H1 (cell line): ENCODE results near the gene LRRTM3. TPM values are rescaled to one million over a fixed set of nuclear protein-coding genes. Genes with fewer than 3 reads are reported as not detected.

ENCODE experiments used
- CTCF ChIA-PET: fragments of 300-600 bp; sonication (Branson Sonifier 250); formaldehyde crosslinking; loops from one replicate; lab custom pipeline; 2021; ENCODE audit not compliant: partially characterized antibody; lab: Charles Lee
- POLR2A ChIA-PET: fragments of 300-600 bp; sonication (Branson Sonifier 250); formaldehyde crosslinking; loops from one replicate; lab custom pipeline; 2021; ENCODE audit warnings: inconsistent platforms; ENCODE audit not compliant: partially characterized antibody; lab: Charles Lee
- DNase-seq, 2 experiments: peaks; one replicate each; pipeline versions ENCODE4 v3.0.0 to v3.0.0-alpha.2; 2010 to 2022; ENCODE audit warnings: low spot score in 2 of 2, low read depth in 1 of 2, mixed read lengths in 1 of 2
- FAIRE-seq: peaks from 2 replicates; lab custom pipeline; 2011; peaks lifted over from hg19 to GRCh38; lab: Jason Lieb, UNC
- H2AFZ ChIP-seq: 2 replicates; pipeline ENCODE4 v1.8.1; 2012; ENCODE audit warnings: low read length, inconsistent platforms
- H2AK5ac ChIP-seq: 2 replicates; pipeline ENCODE4 v1.6.1; 2013; ENCODE audit warnings: low read depth, low read length
- H2BK120ac ChIP-seq: replicated peaks from 2 replicates; pipeline ENCODE3; 2013; ENCODE audit warnings: low read depth, low read length, inconsistent platforms
- H2BK12ac ChIP-seq: 2 replicates; pipeline ENCODE4 v1.6.1; 2013; ENCODE audit warnings: low read depth, low read length
- H2BK15ac ChIP-seq: 2 replicates; pipeline ENCODE4 v1.6.1; 2013; ENCODE audit warnings: low read length
- H2BK20ac ChIP-seq: 2 replicates; pipeline ENCODE4 v1.6.1; 2013; ENCODE audit warnings: low read length
- H2BK5ac ChIP-seq: 2 replicates; pipeline ENCODE4 v1.6.1; 2013; ENCODE audit warnings: low read depth, low read length
- H3K14ac ChIP-seq: 2 replicates; pipeline ENCODE4 v1.6.1; 2013; ENCODE audit warnings: inconsistent platforms; ENCODE audit not compliant: insufficient read length
- H3K18ac ChIP-seq: 2 replicates; pipeline ENCODE4 v1.6.1; 2013; ENCODE audit warnings: low read length; ENCODE audit errors: extremely low read depth
- H3K23ac ChIP-seq: 2 replicates; pipeline ENCODE4 v1.6.1; 2013; ENCODE audit warnings: inconsistent platforms; ENCODE audit not compliant: insufficient read length
- H3K23me2 ChIP-seq: 2 replicates; pipeline ENCODE4 v1.6.1; 2013; ENCODE audit warnings: low read depth, low read length
- H3K27ac ChIP-seq: 2 replicates; pipeline ENCODE4 v1.6.1; 2011; ENCODE audit warnings: low read depth, low read length, inconsistent platforms
- H3K27me3 ChIP-seq, 4 experiments: replicated peaks in 1 of 4; 1 replicate in 1 of 4; 2 replicates in 3 of 4; pipeline versions ENCODE4 v1.6.1 to v1.8.1; 2011 to 2013; ENCODE audit warnings: low read length in 3 of 4, mild to moderate bottlenecking in 3 of 4, inconsistent platforms in 2 of 4, mixed read lengths in 2 of 4, moderate library complexity in 1 of 4; ENCODE audit not compliant: control insufficient read depth in 3 of 4, insufficient read depth in 3 of 4; ENCODE audit errors: extremely low read depth in 1 of 4
- H3K36me3 ChIP-seq, 4 experiments: 2 replicates each; pipeline versions ENCODE4 v1.6.1 to v1.8.1; 2011 to 2013; ENCODE audit warnings: mild to moderate bottlenecking in 4 of 4, low read length in 3 of 4, moderate library complexity in 2 of 4, control low read depth in 1 of 4, inconsistent platforms in 1 of 4; ENCODE audit not compliant: insufficient read depth in 4 of 4, control insufficient read depth in 2 of 4
- H3K4ac ChIP-seq: replicated peaks from 2 replicates; pipeline ENCODE3; 2013; ENCODE audit warnings: low read length, low read depth, mixed read lengths, inconsistent platforms; ENCODE audit not compliant: insufficient read length
- H3K4me1 ChIP-seq, 4 experiments: replicated peaks in 1 of 4; 1 replicate in 1 of 4; 2 replicates in 3 of 4; pipeline versions ENCODE4 v1.6.1 to v1.8.1; 2011 to 2013; ENCODE audit warnings: low read length in 3 of 4, inconsistent platforms in 2 of 4, mixed read lengths in 1 of 4; ENCODE audit not compliant: insufficient read depth in 4 of 4, control insufficient read depth in 3 of 4
- H3K4me2 ChIP-seq, 2 experiments: 2 replicates each; pipeline versions ENCODE4 v1.6.1 to v1.8.1; 2011 to 2013; ENCODE audit warnings: low read depth in 2 of 2, low read length in 2 of 2, control low read depth in 1 of 2, inconsistent platforms in 1 of 2, mild to moderate bottlenecking in 1 of 2; ENCODE audit not compliant: insufficient read depth in 1 of 2
- H3K4me3 ChIP-seq, 4 experiments: fragments of 200-600, 300-600 bp in 1 of 4; sonication (generic), shearing (Covaris generic), sonication (Bioruptor Twin) in 1 of 4; 2 replicates each; pipeline versions ENCODE4 v1.5.1 to v1.8.1; 2011 to 2016; ENCODE audit warnings: low read length in 4 of 4, low read depth in 3 of 4, control low read depth in 2 of 4, inconsistent platforms in 2 of 4, mild to moderate bottlenecking in 2 of 4, mixed read lengths in 1 of 4, moderate library complexity in 1 of 4; ENCODE audit not compliant: insufficient read depth in 2 of 4; ENCODE audit errors: extremely low read depth in 1 of 4
- H3K56ac ChIP-seq: replicated peaks from 2 replicates; pipeline ENCODE3; 2013; ENCODE audit warnings: low read depth, mild to moderate bottlenecking, mixed read lengths, low read length, inconsistent platforms; ENCODE audit not compliant: insufficient read length
- H3K79me1 ChIP-seq: 2 replicates; pipeline ENCODE4 v1.6.1; 2013; ENCODE audit warnings: low read depth, low read length, control low read depth
- H3K79me2 ChIP-seq, 2 experiments: 2 replicates each; pipeline versions ENCODE4 v1.6.1 to v1.8.1; 2012 to 2013; ENCODE audit warnings: low read length in 2 of 2, mild to moderate bottlenecking in 2 of 2, inconsistent platforms in 1 of 2; ENCODE audit not compliant: insufficient read depth in 2 of 2, control insufficient read depth in 1 of 2
- H3K9ac ChIP-seq, 4 experiments: replicated peaks in 1 of 4; 1 replicate in 1 of 4; 2 replicates in 3 of 4; pipeline versions ENCODE4 v1.6.1 to v1.8.1; 2011 to 2013; ENCODE audit warnings: low read depth in 3 of 4, low read length in 3 of 4, control low read depth in 2 of 4, mild to moderate bottlenecking in 2 of 4, moderate library complexity in 2 of 4, inconsistent platforms in 1 of 4; ENCODE audit errors: extremely low read depth in 1 of 4
- H3K9me3 ChIP-seq, 2 experiments: 2 replicates each; pipeline versions ENCODE4 v1.6.1 to v1.8.1; 2012 to 2013; ENCODE audit warnings: mild to moderate bottlenecking in 2 of 2, moderate library complexity in 2 of 2, control low read depth in 1 of 2, inconsistent platforms in 1 of 2, low read depth in 1 of 2, low read length in 1 of 2, mixed read lengths in 1 of 2; ENCODE audit not compliant: insufficient read depth in 2 of 2
- H4K20me1 ChIP-seq, 2 experiments: replicated peaks in 1 of 2; 2 replicates each; pipeline versions ENCODE3 to v1.8.1; 2011 to 2013; ENCODE audit warnings: inconsistent platforms in 2 of 2, low read length in 2 of 2, mild to moderate bottlenecking in 1 of 2; ENCODE audit not compliant: insufficient read depth in 2 of 2, control insufficient read depth in 1 of 2
- H4K5ac ChIP-seq: 2 replicates; pipeline ENCODE4 v1.6.1; 2013; ENCODE audit warnings: low read length, low read depth, mixed read lengths, inconsistent platforms; ENCODE audit not compliant: insufficient read length
- H4K8ac ChIP-seq: 2 replicates; pipeline ENCODE4 v1.8.0; 2013; ENCODE audit warnings: mild to moderate bottlenecking, moderate library complexity, low read length, inconsistent platforms; ENCODE audit not compliant: insufficient read depth; ENCODE audit errors: extremely low read depth
- H4K91ac ChIP-seq: replicated peaks from 2 replicates; pipeline ENCODE3; 2013; ENCODE audit warnings: low read length, mixed read lengths, inconsistent platforms; ENCODE audit not compliant: insufficient read length
- BCL11A ChIP-seq, 2 experiments: IDR thresholded peaks; one replicate each; pipeline ENCODE4 v1.6.1; 2011; ENCODE audit warnings: low read depth in 2 of 2, low read length in 2 of 2, mild to moderate bottlenecking in 2 of 2
- CBX8 ChIP-seq: fragments of 300-800, 300-1000 bp; sonication (generic); IDR thresholded peaks from 2 replicates; pipeline ENCODE4 v1.7.1; 2016; ENCODE audit warnings: low read depth, low read length, borderline replicate concordance
- CHD1 ChIP-seq: IDR thresholded peaks from 2 replicates; pipeline ENCODE4 v1.6.1; 2012; ENCODE audit warnings: low read depth, low read length, improper control_type of control experiment
- E2F6 ChIP-seq: IDR thresholded peaks from 2 replicates; pipeline ENCODE4 v1.6.1; 2012; ENCODE audit warnings: inconsistent platforms
- EGR1 ChIP-seq: IDR thresholded peaks from 2 replicates; pipeline ENCODE4 v1.6.1; 2011; ENCODE audit warnings: low read depth, low read length, borderline replicate concordance
- HDAC6 ChIP-seq: IDR thresholded peaks from one replicate; pipeline ENCODE4 v1.7.1; 2012; ENCODE audit warnings: low read depth, mild to moderate bottlenecking, inconsistent platforms, low read length, moderate library complexity
- JUND ChIP-seq: IDR thresholded peaks from 2 replicates; pipeline ENCODE4 v1.6.1; 2011; ENCODE audit warnings: mild to moderate bottlenecking, improper control_type of control experiment, low read length
- MAFK ChIP-seq: IDR thresholded peaks from 2 replicates; pipeline ENCODE4 v1.6.1; 2012; ENCODE audit warnings: low read depth, mild to moderate bottlenecking, improper control_type of control experiment, low read length
- POLR2A ChIP-seq, 2 experiments: IDR thresholded peaks; 1 replicate in 1 of 2; 2 replicates in 1 of 2; pipeline ENCODE4 v1.6.1; 2011; ENCODE audit warnings: low read depth in 2 of 2, low read length in 2 of 2, mild to moderate bottlenecking in 2 of 2; ENCODE audit errors: control extremely low read depth in 1 of 2
- POU5F1 ChIP-seq: IDR thresholded peaks from 2 replicates; pipeline ENCODE4 v1.6.1; 2011; ENCODE audit warnings: low read depth, mild to moderate bottlenecking, low read length, moderate library complexity
- RAD21 ChIP-seq, 2 experiments: IDR thresholded peaks in 1 of 2; conservative IDR thresholded peaks in 1 of 2; 2 replicates each; pipeline ENCODE4 v1.6.1; 2011; ENCODE audit warnings: low read depth in 2 of 2, low read length in 2 of 2, improper control_type of control experiment in 1 of 2, inconsistent platforms in 1 of 2, mild to moderate bottlenecking in 1 of 2, moderate library complexity in 1 of 2
- RFX5 ChIP-seq: IDR thresholded peaks from 2 replicates; pipeline ENCODE4 v1.6.1; 2011; ENCODE audit warnings: low read depth, low read length, improper control_type of control experiment, borderline replicate concordance
- SIX5 ChIP-seq: IDR thresholded peaks from 2 replicates; pipeline ENCODE4 v1.6.1; 2011; ENCODE audit warnings: mild to moderate bottlenecking, low read depth, low read length
- SRF ChIP-seq: IDR thresholded peaks from 2 replicates; pipeline ENCODE4 v1.6.1; 2011; ENCODE audit warnings: mild to moderate bottlenecking, low read depth, low read length, moderate library complexity
- WGBS, 2 experiments: shearing (Covaris generic) in 1 of 2; methylation state at CpG; one replicate each; pipeline versions ENCODE4 v1.1.6 to v1.1.7; 2013 to 2015; ENCODE audit warnings: low lambda C conversion rate in 2 of 2, mixed read lengths in 2 of 2, inconsistent platforms in 1 of 2, low coverage in 1 of 2, missing lambda C conversion rate in 1 of 2; ENCODE audit not compliant: insufficient replicate concordance in 2 of 2, insufficient coverage in 1 of 2, insufficient read length in 1 of 2; ENCODE audit errors: extremely low coverage in 1 of 2, missing lambda C conversion rate in 1 of 2; 5-methylcytosine and 5-hydroxymethylcytosine counted together
- polyA plus RNA-seq, 7 experiments: library from polyadenylated mRNA; depleted of rRNA in 3 of 7; stranded (reverse) in 5 of 7; unstranded in 2 of 7; fragments of >200 nt in 5 of 7; fragments of 200-250 nt in 2 of 7; gene quantifications; 1 replicate in 5 of 7; 2 replicates in 1 of 7; 4 replicates in 1 of 7; pipeline versions ENCODE4 v1.2.1 to v1.2.3, GENCODE V29; 2011 to 2013; ENCODE audit warnings: missing spikeins in 2 of 7, mixed read lengths in 2 of 7
- total RNA-seq: library from RNA; stranded (reverse); fragmentation: NEBNext Ultra II Directional; extraction: Animal tissue kit (Norgen Biotek cat#: 25700); gene quantifications from 2 replicates; pipeline ENCODE4 v1.2.1, GENCODE V29; 2021
- TF ChIP-seq, protein P1 (sequence below): IDR thresholded peaks from 2 replicates; pipeline ENCODE4 v1.6.1; 2012; ENCODE audit warnings: inconsistent platforms

Gene LRRTM3
- total and polyA plus RNA-seq, 2 of the 8 experiments (the other 6 are each of a cell fraction or from before 2014, with no cell fraction given), result 0.33 to 0.48 TPM

- H4K5ac ChIP-seq, result no peak overlapping the region
- H3K4me3 ChIP-seq, result no peak overlapping the region
- no peak overlapping the region for H3K23ac ChIP-seq
- H3K4me1 ChIP-seq, result no peaks in the 10 kb centered on the region
- no peaks in the 10 kb centered on the region for H3K79me2 ChIP-seq
- no peak overlapping the region for H2BK5ac ChIP-seq
- ChIA-PET CTCF (no interaction called here), POLR2A (no interaction called here)
- H2BK12ac ChIP-seq, result no peak overlapping the region
- H3K14ac ChIP-seq, result no peak overlapping the region
- no peak overlapping the region for H3K56ac ChIP-seq
- FAIRE-seq, result no peak
- no peak overlapping the region for H2AFZ ChIP-seq
- H3K27ac ChIP-seq, result no peak overlapping the region
- H4K20me1 ChIP-seq, result no peaks in the 10 kb centered on the region
- H3K9ac ChIP-seq, result no peak overlapping the region
- H3K79me1 ChIP-seq, result no peaks in the 10 kb centered on the region
- no peak overlapping the region for H2BK15ac ChIP-seq
- no peak overlapping the region for H2BK120ac ChIP-seq
- no peak overlapping the region for H4K91ac ChIP-seq
- H3K27me3 ChIP-seq, result no peaks in the 10 kb centered on the region
- DNase-seq, result no peak
- no peak overlapping the region for H3K18ac ChIP-seq
- no peak overlapping the region for H3K4ac ChIP-seq
- H3K36me3 ChIP-seq, result no peaks in the 10 kb centered on the region
- H4K8ac ChIP-seq, result no peak overlapping the region
- H3K23me2 ChIP-seq, result no peaks in the 10 kb centered on the region
- WGBS, 2 experiments, result 100% methylated on average over 1 of the region's 1 CpG; no CpG with 5 or more reads in 1 of the 2 experiments
- H3K9me3 ChIP-seq, result no peaks in the 10 kb centered on the region
- H3K4me2 ChIP-seq, result no peak overlapping the region
- H2BK20ac ChIP-seq, result no peak overlapping the region
- no peak overlapping the region for H2AK5ac ChIP-seq
- TF ChIP-seq RFX5 (no peak), E2F6 (no peak), EGR1 (no peak), CHD1 (no peak), MAFK (no peak), HDAC6 (no peak), POLR2A (IDR thresholded peaks at IDR 0.05; ENCODE audit: control extremely low read depth in 1 of 2, low read depth in 2 of 2, low read length in 2 of 2) (no peak), CBX8 (no peak), JUND (no peak), BCL11A (IDR thresholded peaks at IDR 0.05; ENCODE audit: low read depth in 2 of 2, low read length in 2 of 2) (no peak), SIX5 (no peak), SRF (no peak), POU5F1 (no peak), RAD21 (IDR thresholded peaks at IDR 0.05 in 1 of 2, conservative IDR thresholded peaks at IDR 0.05 in 1 of 2; ENCODE audit: low read depth in 2 of 2, low read length in 2 of 2) (no peak)
- TF ChIP-seq, protein P1, sequence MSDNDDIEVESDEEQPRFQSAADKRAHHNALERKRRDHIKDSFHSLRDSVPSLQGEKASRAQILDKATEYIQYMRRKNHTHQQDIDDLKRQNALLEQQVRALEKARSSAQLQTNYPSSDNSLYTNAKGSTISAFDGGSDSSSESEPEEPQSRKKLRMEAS, result no peak
These were observed 186.9 kb downstream of the LRRTM3 start for GRCh38 chr10:67112765-67113164.
